GM12878 (cell line): ENCODE data around the gene TTLL12. TPM values are rescaled to one million over a fixed set of nuclear protein-coding genes. Genes with fewer than 3 reads are reported as not detected.

Source experiments
- ATAC-seq: fragments of 200-7000 bp; cut with Tn5 transposase; 3 replicates; pipeline ENCODE4 v1.9.1; 2020; ENCODE audit warnings: mild to moderate bottlenecking, moderate library complexity
- BruUV-seq: library from RNA; stranded (reverse); fragments of 400-500 nt; replicated peaks from 2 replicates; lab custom pipeline; 2021; lab: Mats Ljungman, UMichigan
- CTCF ChIA-PET: fragments of 300-600 bp; sonication (Branson Sonifier 250); formaldehyde crosslinking; extraction: SDS; loops from one replicate; lab custom pipeline; 2021; ENCODE audit warnings: inconsistent platforms; lab: Yijun Ruan, JAX
- POLR2A ChIA-PET: fragments of 350-600 bp; formaldehyde crosslinking; extraction: SDS; loops from one replicate; lab custom pipeline; 2021; ENCODE audit warnings: inconsistent platforms; lab: Charles Lee
- RAD21 ChIA-PET: fragments of 300-600 bp; sonication (Branson Sonifier 250); formaldehyde crosslinking; loops from one replicate; lab custom pipeline; 2023; ENCODE audit warnings: antibody characterized with exemption; ENCODE audit not compliant: unreplicated experiment; lab: Charles Lee
- SMC1A ChIA-PET: fragments of 300-600 bp; sonication (Branson Sonifier 250); formaldehyde crosslinking; loops from one replicate; lab custom pipeline; 2023; ENCODE audit not compliant: unreplicated experiment, uncharacterized antibody; lab: Charles Lee
- DNase-seq: peaks from one replicate; pipeline ENCODE4 v3.0.0-alpha.2; 2011; ENCODE audit warnings: low read depth, low spot score
- FAIRE-seq: peaks from 3 replicates; lab custom pipeline; 2011; peaks lifted over from hg19 to GRCh38; lab: Jason Lieb, UNC
- H2AFZ ChIP-seq: 2 replicates; pipeline ENCODE4 v1.6.0; 2011; ENCODE audit warnings: low read depth, low read length, control low read depth; ENCODE audit not compliant: control insufficient read depth
- H3K27ac ChIP-seq: 2 replicates; pipeline ENCODE4 v1.5.1; 2011; ENCODE audit warnings: control low read depth; ENCODE audit not compliant: control insufficient read depth, insufficient read depth
- H3K27me3 ChIP-seq, 2 experiments: replicated peaks in 1 of 2; 2 replicates each; pipeline versions ENCODE4 v1.6.0 to v1.6.1; 2011; ENCODE audit warnings: low read length in 1 of 2; ENCODE audit not compliant: control insufficient read depth in 2 of 2, insufficient read depth in 2 of 2
- H3K36me3 ChIP-seq, 2 experiments: 2 replicates each; pipeline ENCODE4 v1.5.1; 2011; ENCODE audit warnings: low read length in 1 of 2; ENCODE audit not compliant: control insufficient read depth in 2 of 2, insufficient read depth in 2 of 2
- H3K4me1 ChIP-seq: 2 replicates; pipeline ENCODE4 v1.6.1; 2011; ENCODE audit warnings: mild to moderate bottlenecking, low read length, moderate library complexity, mixed read lengths; ENCODE audit not compliant: control insufficient read depth, insufficient read depth
- H3K4me2 ChIP-seq: 2 replicates; pipeline ENCODE4 v1.6.0; 2011; ENCODE audit warnings: control low read depth; ENCODE audit not compliant: control insufficient read depth, insufficient read depth
- H3K4me3 ChIP-seq: fragments of 200-600 bp; sonication (generic); 2 replicates; pipeline ENCODE4 v1.5.1; 2016
- H3K79me2 ChIP-seq: 2 replicates; pipeline ENCODE4 v1.6.0; 2011; ENCODE audit warnings: low read length; ENCODE audit not compliant: control insufficient read depth, insufficient read depth
- H3K9ac ChIP-seq: 2 replicates; pipeline ENCODE4 v1.8.0; 2011; ENCODE audit warnings: low read length, control low read depth, mixed read lengths; ENCODE audit not compliant: control insufficient read depth, insufficient read depth
- H3K9me3 ChIP-seq: replicated peaks from 3 replicates; pipeline ENCODE4 v1.5.1; 2011; ENCODE audit warnings: mild to moderate bottlenecking, low read length; ENCODE audit not compliant: control insufficient read depth, insufficient read depth
- H4K20me1 ChIP-seq: 2 replicates; pipeline ENCODE4 v1.6.0; 2011; ENCODE audit not compliant: control insufficient read depth, insufficient read depth
- ATF7 ChIP-seq: fragments of 450-650 bp; IDR thresholded peaks from 2 replicates; pipeline ENCODE4 v1.6.1; 2016; ENCODE audit warnings: low read depth, mild to moderate bottlenecking
- CHD1 ChIP-seq: IDR thresholded peaks from 2 replicates; pipeline ENCODE4 v1.6.1; 2012; ENCODE audit warnings: low read depth, low read length, improper control_type of control experiment
- CTCF ChIP-seq, 3 experiments: IDR thresholded peaks in 2 of 3; conservative IDR thresholded peaks in 1 of 3; 2 replicates each; pipeline ENCODE4 v1.5.1; 2011; ENCODE audit warnings: low read depth in 3 of 3, low read length in 3 of 3, mild to moderate bottlenecking in 3 of 3, control low read depth in 2 of 3, moderate library complexity in 2 of 3, inconsistent platforms in 1 of 3, mixed read lengths in 1 of 3; ENCODE audit not compliant: control insufficient read depth in 2 of 3, insufficient read depth in 1 of 3; ENCODE audit errors: extremely low read depth in 1 of 3
- DPF2 ChIP-seq: fragments of 450-650 bp; IDR thresholded peaks from 2 replicates; pipeline ENCODE4 v1.6.1; 2017; ENCODE audit warnings: mild to moderate bottlenecking
- MTA2 ChIP-seq: fragments of 450-650 bp; IDR thresholded peaks from 2 replicates; pipeline ENCODE4 v1.6.1; 2016; ENCODE audit warnings: low read depth, mild to moderate bottlenecking, moderate library complexity
- MYC ChIP-seq: IDR thresholded peaks from 2 replicates; pipeline ENCODE4 v1.6.1; 2011; ENCODE audit warnings: mild to moderate bottlenecking, low read length, moderate library complexity, inconsistent platforms; ENCODE audit not compliant: insufficient read depth, insufficient replicate concordance, insufficient read length, severe bottlenecking
- PAX5 ChIP-seq: IDR thresholded peaks from 2 replicates; pipeline ENCODE4 v1.6.1; 2011; ENCODE audit warnings: low read depth, low read length, borderline replicate concordance
- YBX1 ChIP-seq: fragments of 450-650 bp; IDR thresholded peaks from 2 replicates; pipeline ENCODE4 v1.6.1; 2016; ENCODE audit warnings: antibody characterized with exemption
- ZBTB4 ChIP-seq: fragments of 450-650 bp; formaldehyde crosslinking; IDR thresholded peaks from 2 replicates; pipeline ENCODE4 v1.4.0; 2022; ENCODE audit warnings: mild to moderate bottlenecking, moderate library complexity
- ZNF622 ChIP-seq: fragments of 450-650 bp; IDR thresholded peaks from 2 replicates; pipeline ENCODE4 v1.6.1; 2017; ENCODE audit warnings: mild to moderate bottlenecking, inconsistent platforms
- WGBS: methylation state at CpG from one replicate; pipeline ENCODE4 v1.1.6; 2016; ENCODE audit warnings: low lambda C conversion rate; ENCODE audit not compliant: insufficient replicate concordance, insufficient coverage; ENCODE audit errors: missing lambda C conversion rate; 5-methylcytosine and 5-hydroxymethylcytosine counted together
- in situ Hi-C: fragments of 300-500 bp; cut with MboI; formaldehyde crosslinking; loops from 9 replicates; pipeline ENCODE4 v1.14.3; 2018; ENCODE audit warnings: mixed read lengths
- intact Hi-C: fragments of 100-400 bp; cut with micrococcal nuclease; formaldehyde crosslinking; loops from one replicate; pipeline ENCODE4 v1.14.2; 2022; ENCODE audit not compliant: unreplicated experiment
- polyA plus RNA-seq, 11 experiments: library from polyadenylated mRNA; depleted of rRNA in 4 of 11; unstranded in 6 of 11; stranded (reverse) in 5 of 11; fragments of >200 nt; fragmentation: Nextera tagmentation in 4 of 11; fragmentation: Illumina TruSeq in 1 of 11; extraction: Ambion mirVana in 4 of 11; extraction: Trizol in 1 of 11; gene quantifications; 1 replicate in 1 of 11; 2 replicates in 10 of 11; pipeline versions ENCODE4 v1.2.1 to v1.2.3, GENCODE V29; 2011 to 2016; ENCODE audit warnings: inconsistent platforms in 2 of 11, missing spikeins in 2 of 11, low read depth in 1 of 11
- total RNA-seq, 4 experiments: library from RNA; depleted of rRNA in 3 of 4; stranded (reverse); fragments of >200 nt in 3 of 4; fragmentation: Illumina TruSeq in 1 of 4; extraction: Trizol in 1 of 4; gene quantifications; 2 replicates each; pipeline versions ENCODE4 v1.2.1 to v1.2.3, GENCODE V29; 2013 to 2021

The TTLL12 gene
- total and polyA plus RNA-seq, 10 of the 15 experiments (the other 5 are each of a cell fraction or from before 2014, with no cell fraction given) = 1.00 to 89.8 (median 38.5) TPM

DNA sequence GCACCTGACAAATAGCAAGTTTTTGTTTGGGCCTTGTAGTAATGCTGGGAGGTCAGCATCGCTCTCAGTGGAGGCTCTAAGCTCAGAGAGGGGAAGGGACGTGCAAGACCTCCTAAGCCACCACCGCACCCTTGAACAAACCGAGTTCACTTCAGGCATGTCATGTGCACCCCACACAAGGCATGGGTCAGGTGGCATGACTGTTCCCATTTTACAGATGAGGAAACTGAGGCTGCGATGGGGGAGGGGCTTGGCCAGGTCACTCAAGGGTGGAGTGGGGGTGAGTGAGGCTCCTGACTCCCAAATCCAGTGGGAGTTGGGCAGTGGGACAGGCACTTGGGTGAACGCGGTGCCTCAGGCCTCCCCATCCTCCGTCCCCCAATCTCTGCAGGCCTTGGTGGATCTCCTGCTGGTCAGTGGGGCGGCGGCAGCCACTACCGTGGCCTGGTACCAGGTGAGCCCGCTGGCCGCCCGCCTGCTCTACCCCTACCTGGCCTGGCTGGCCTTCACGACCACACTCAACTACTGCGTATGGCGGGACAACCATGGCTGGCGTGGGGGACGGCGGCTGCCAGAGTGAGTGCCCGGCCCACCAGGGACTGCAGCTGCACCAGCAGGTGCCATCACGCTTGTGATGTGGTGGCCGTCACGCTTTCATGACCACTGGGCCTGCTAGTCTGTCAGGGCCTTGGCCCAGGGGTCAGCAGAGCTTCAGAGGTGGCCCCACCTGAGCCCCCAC lies 24.4 kb downstream of the TTLL12 start:
- Histone ChIP-seq H2AFZ (no peak overlapping the region), H3K9me3 (no peaks in the 10 kb centered on the region), H3K4me1 (no peaks in the 10 kb centered on the region; the same call in 1 of the 2 replicates), H3K9ac (no peak overlapping the region), H3K27ac (no peak overlapping the region), H3K4me3 (no peak overlapping the region), H3K79me2 (no peaks in the 10 kb centered on the region), H3K27me3 (no peaks in the 10 kb centered on the region; a peak in 1 of 4 replicates), H3K36me3 (no peaks in the 10 kb centered on the region; a peak in 1 of 4 replicates), H3K4me2 (no peak overlapping the region), H4K20me1 (no peaks in the 10 kb centered on the region)
- BruUV-seq = no TSS peak
- DNase-seq (no peak), ATAC-seq (no peak), FAIRE-seq (no peak)
- CTCF ChIA-PET = no interaction called here
- intact Hi-C loops = no loop called here
- TF ChIP-seq ZBTB4 (CRISPR knock-in tag) (no peak), MTA2 (no peak), MYC (no peak), ZNF622 (no peak), PAX5 (no peak), CTCF (IDR thresholded peaks at IDR 0.05 in 2 of 3, conservative IDR thresholded peaks at IDR 0.05 in 1 of 3; ENCODE audit: control insufficient read depth in 2 of 3, extremely low read depth in 1 of 3, insufficient read depth in 1 of 3, low read depth in 3 of 3, low read length in 3 of 3) (no peak), DPF2 (no peak), ATF7 (no peak), CHD1 (no peak), YBX1 (no peak)
- SMC1A ChIA-PET = no interaction called here
- RAD21 ChIA-PET = no interaction called here
- 91% methylated on average over 23 of the region's 24 CpGs for WGBS
- POLR2A ChIA-PET = no interaction called here
- in situ Hi-C loops = no loop called here
